Sciatic nerve (tissue), 1 donor: ENCODE results near the gene ATXN8OS. TPM values are rescaled to one million over a fixed set of nuclear protein-coding genes. Genes with fewer than 3 reads are reported as not detected.

Source experiments
- total RNA-seq: library from RNA; stranded (reverse); fragmentation: NEBNext Ultra II Directional; extraction: Animal tissue kit (Norgen Biotek cat#: 25700); gene quantifications from one replicate; pipeline ENCODE4 v1.2.1, GENCODE V29; 2021
- donor health status: DM: no; HTN: no; CAD: no.

Gene ATXN8OS
- total RNA-seq, 1 donor from 2014 or later = not detected

Other genes with a start within 250 kb of the ATXN8OS start
- gene KLHL1, start 626 bp downstream of the ATXN8OS start, total RNA-seq = not detected